B cell (primary cell): Measurements from ENCODE around the gene DGCR6L.
"Not testable (repeated sequence)": the region's sequence is repeated elsewhere in the genome, so short reads cannot be mapped to it uniquely, and the experiment has no call there.

Source experiments
- EZH2 ChIP-seq: IDR thresholded peaks from 2 replicates; pipeline ENCODE4 v1.6.1; 2012; ENCODE audit warnings: borderline replicate concordance, low read depth, mild to moderate bottlenecking, moderate library complexity, low read length; ENCODE audit not compliant: insufficient read depth, poor library complexity, severe bottlenecking
- TF ChIP-seq, protein P1 (sequence below): fragments of 200-600 bp; IDR thresholded peaks from one replicate; pipeline ENCODE4 v1.8.0; 2022; ENCODE audit warnings: antibody characterized with exemption, mild to moderate bottlenecking

DNA sequence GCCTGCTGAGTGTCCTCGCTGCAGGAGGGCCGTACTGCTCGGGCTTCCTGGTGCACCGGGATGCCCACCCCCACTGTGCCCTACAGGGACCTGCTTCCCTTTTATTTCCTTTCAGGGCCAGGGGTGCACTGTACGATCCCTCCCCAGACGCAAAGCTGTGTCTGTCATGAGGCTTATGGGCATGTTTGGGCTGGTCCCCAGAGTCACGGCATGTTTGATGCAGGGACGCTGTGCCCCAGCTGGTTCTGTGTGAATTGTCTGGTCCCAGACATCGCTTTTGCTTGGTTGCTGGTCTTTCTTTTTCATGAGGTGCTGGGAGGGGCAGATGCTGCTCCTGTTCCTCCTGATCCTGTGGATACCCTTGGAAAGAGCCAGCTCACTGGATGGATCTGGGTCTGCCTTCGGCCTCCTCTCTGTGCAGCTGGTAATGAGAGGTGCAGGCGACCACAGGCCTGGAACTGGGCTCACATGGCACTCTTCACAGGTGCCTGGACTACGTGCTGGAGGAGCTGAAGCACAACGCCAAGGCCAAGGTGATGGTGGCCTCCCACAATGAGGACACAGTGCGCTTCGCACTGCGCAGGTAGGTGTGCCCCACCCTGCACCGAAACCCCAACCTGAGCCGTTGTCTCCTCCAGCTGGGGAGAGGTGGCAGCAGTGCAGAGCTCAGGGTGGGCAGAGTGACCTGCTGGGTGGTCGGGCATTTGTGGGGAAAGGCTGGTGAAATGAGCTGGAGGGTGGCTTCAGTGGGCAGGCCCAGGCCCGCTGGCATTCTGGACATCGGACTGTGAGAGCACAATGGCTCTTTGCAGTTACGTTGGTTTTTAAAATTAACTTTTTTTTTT is 10.8 kb downstream of the DGCR6L start:
- TF ChIP-seq, protein P1, sequence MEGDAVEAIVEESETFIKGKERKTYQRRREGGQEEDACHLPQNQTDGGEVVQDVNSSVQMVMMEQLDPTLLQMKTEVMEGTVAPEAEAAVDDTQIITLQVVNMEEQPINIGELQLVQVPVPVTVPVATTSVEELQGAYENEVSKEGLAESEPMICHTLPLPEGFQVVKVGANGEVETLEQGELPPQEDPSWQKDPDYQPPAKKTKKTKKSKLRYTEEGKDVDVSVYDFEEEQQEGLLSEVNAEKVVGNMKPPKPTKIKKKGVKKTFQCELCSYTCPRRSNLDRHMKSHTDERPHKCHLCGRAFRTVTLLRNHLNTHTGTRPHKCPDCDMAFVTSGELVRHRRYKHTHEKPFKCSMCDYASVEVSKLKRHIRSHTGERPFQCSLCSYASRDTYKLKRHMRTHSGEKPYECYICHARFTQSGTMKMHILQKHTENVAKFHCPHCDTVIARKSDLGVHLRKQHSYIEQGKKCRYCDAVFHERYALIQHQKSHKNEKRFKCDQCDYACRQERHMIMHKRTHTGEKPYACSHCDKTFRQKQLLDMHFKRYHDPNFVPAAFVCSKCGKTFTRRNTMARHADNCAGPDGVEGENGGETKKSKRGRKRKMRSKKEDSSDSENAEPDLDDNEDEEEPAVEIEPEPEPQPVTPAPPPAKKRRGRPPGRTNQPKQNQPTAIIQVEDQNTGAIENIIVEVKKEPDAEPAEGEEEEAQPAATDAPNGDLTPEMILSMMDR, result not testable (repeated sequence)
- not testable (repeated sequence) for TF ChIP-seq EZH2
